GM23248 (cell line): ENCODE measurements around the gene L1CAM.

Experiments used
- EZH2 ChIP-seq: fragments of 200-600 bp; sonication (generic); IDR thresholded peaks from 2 replicates; pipeline ENCODE4 v1.6.1; 2018; ENCODE audit warnings: antibody characterized with exemption, mild to moderate bottlenecking; ENCODE audit not compliant: insufficient read depth, poor library complexity, severe bottlenecking
- EZH2phosphoT487 ChIP-seq: fragments of 200-600 bp; sonication (generic); IDR thresholded peaks from 2 replicates; pipeline ENCODE4 v1.6.1; 2018; ENCODE audit warnings: antibody characterized with exemption, moderate library complexity, mild to moderate bottlenecking, low read depth; ENCODE audit not compliant: insufficient read depth

DNA sequence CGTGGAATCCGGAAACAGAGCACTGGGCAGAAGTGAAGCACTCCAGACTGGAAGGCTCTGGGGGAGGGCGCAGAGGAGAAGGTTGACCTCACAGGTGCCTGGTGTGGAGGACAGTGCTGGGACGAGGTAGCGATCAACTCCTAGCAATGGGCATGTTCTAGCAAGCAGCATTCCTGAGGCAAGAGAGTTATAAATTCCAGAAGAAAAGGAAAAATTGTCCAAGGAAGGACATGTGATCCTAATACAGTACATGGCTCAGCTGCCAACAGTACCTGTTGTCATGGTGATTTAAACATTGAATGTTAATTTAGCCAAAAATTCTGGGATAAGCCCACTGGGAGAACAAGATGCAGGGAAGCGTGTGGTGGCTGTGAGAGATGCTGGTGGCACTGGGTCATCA is 31.9 kb upstream of the L1CAM start:
- no peak for TF ChIP-seq EZH2phosphoT487
- no peak for TF ChIP-seq EZH2
